Hematopoietic multipotent progenitor cell treated with erythropoietin and hydrocortisone succinate and interleukin-3 and kit ligand, for 6 days (in vitro differentiated cells): ENCODE results near the gene ACSL3.
"Not testable (repeated sequence)": the region's sequence is repeated elsewhere in the genome, so short reads cannot be mapped to it uniquely, and the experiment has no call there.

Source experiments
- DNase-seq: peaks from one replicate; pipeline ENCODE4 v3.0.0-alpha.2; 2015

ACSL3 gene

GRCh38 chr2:222915092-222915957, 54.5 kb downstream of the ACSL3 start:
- DNase-seq: peak; percentile 37

DNA sequence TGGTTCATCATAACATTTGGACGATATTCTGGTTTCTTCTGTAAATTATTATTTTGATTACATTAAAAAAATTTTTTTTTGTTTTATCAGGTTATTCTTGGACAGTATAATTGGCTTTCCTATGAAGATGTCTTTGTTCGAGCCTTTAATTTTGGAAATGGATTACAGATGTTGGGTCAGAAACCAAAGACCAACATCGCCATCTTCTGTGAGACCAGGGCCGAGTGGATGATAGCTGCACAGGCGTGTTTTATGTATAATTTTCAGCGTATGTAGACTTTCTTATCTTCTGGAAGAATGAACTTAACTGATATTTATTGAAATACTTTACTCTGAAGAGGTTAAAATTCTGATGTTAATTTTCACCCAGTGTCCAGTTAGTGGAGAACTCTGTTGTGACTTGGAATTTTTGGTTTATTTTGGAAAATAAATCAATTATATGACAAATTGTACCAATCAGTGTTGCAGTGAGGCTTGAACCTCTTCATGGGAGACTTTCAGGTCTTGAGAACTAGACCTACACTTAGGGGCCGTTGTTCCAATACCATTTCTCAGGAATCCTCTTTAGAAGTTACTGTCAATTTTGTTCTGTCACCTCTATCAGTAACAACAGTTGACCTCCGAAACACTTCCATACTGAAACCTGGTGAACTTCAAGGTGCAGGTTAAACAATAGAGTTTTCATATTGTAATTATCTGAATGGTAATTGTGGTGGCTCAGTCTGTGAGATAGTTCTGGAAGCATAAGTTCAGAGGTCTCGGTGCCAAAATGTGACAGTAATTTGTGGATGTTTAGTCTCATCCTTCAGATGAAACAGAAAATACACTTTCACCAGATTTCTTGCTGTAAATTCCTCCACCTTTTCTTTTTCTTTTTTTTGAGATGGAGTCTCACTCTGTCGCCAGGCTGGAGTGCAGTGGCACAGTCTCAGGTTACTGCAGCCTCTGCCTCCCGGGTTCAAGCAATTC, 55.7 kb downstream of the ACSL3 start:
- no peak for DNase-seq

GRCh38 chr2:222917212-222917611, 56.4 kb downstream of the ACSL3 start:
- not testable (repeated sequence) for DNase-seq

DNA sequence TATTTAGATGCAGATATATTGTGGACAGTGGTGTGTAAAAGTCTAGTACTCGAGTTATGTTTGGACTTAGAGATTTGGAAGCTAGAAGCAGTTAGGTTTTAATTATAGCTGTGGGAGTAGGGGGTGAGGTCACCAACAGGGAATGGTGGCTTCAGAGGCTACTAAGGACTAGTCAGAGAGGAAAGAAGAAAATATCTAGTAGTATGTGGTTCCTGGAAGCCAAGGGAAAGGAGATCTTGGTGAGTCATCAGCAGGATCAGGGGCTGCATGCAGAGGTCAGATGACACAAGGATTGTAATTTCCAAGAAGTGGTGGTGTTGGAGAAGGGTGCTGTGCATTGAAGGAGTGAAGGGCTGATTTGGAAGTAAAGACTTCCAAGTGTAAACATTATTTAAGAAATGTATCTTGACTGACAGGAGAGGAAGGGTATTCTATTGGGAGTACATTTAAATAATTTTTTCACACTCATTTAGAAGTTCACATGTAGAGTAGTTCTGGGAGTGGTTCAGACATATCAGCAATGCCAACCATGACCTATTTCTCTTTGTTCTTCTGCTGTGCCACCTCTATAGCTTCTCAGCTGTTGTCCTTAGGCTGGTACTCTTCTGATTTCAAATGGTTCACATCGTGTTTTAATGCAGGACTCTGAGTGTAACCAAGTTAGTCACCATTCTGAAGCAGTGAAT, 59.1 kb downstream of the ACSL3 start:
- no peak for DNase-seq

DNA sequence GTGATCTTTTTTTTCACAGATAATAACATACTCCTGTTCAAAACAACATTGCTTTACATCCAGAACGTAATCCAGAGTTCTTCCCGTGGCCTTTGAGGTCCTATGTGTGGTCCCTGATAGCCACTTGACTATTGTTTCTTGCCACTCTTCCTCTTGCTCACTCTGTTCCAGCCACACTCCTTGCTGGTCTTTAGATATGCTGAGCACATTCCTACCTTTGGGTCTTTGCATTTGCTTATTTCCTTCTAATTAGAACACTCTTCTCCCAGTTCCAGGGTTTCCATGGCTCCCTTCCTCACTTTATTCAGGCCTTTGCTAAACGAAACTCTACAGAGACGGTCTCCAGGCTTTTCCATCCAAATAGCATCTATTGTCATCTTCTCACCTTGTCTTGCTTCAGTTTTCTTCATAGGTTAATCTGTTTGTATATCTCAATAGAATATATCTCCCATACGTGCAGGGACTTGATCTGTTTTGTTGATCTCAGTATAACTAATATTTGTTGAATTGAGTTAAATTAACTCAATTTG, 59.9 kb downstream of the ACSL3 start:
- DNase-seq: no peak

GRCh38 chr2:222922019-222922800, 61.4 kb downstream of the ACSL3 start:
- DNase-seq: no peak

GRCh38 chr2:222926915-222927314, 66.1 kb downstream of the ACSL3 start:
- DNase-seq: no peak

DNA sequence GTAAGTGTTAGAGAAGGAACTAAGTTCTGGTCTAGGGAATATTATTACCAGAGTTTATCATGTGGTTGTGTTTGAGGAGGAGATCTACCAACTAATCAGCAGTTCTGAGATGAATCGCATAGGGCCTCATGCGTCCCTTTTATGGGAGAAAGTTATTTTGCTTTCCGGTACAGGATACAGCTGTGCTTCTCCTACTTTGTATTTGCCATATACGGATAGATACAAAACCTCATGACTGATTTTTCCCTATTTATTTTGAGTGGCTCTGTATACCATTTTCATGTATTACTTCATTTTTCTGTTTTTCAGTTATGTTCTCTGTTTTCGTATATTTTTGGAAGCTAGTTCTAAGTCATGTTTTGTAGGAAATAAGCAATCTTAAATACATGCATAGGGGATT, 66.8 kb downstream of the ACSL3 start:
- DNase-seq: no peak

GRCh38 chr2:222928335-222928734, 67.5 kb downstream of the ACSL3 start:
- DNase-seq: no peak

DNA sequence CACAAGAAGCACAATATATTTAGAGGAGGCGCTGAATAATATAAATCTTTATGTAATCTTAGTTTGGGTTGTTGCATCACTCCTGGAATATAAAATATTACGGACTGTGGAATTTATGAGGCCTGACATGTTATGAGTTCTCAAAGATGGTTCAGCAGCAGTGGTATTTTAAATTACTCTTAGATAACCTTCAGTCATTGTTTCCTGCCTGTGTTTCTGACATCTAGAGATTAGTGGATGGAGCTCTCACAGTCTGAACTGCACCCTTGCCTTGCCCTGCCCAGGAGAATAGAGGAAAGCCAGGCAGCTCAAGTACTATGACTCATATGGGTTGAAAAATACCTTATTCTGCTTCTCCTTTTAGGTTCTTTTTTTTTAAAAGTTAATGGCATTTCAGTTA, 70.0 kb downstream of the ACSL3 start:
- DNase-seq: no peak

GRCh38 chr2:222931659-222932058, 70.8 kb downstream of the ACSL3 start:
- DNase-seq: no peak

- no peak for DNase-seq
Measured at GRCh38 chr2:222933458-222933857, 72.6 kb downstream of the ACSL3 start.

DNA sequence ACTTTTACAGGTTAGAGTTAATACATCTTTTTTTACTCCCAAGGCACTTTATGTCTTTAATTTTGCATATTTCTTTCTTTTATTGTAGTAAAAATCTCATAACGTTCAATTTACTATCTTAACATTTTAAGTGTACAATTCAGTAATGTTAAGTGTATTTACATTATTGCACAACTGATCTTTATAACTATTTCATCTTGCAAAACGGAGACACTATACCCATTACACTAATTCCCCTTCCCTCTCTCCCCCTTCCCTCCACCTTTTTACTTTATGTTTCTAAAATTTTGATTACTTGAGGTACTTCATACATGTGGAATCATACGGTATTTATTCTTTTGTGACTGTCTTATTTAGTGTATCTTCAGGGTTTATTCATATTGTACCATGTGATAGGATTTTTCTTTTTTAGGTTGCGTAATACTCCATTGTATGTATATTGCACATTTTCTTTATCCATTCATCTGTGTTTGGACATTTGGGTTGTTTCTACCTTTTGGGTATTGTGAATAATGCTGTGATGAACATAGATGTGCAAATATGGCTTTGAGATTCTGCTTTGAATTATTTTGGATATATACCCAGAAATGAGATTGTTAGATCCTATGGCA, 75.0 kb downstream of the ACSL3 start:
- no peak for DNase-seq

DNA sequence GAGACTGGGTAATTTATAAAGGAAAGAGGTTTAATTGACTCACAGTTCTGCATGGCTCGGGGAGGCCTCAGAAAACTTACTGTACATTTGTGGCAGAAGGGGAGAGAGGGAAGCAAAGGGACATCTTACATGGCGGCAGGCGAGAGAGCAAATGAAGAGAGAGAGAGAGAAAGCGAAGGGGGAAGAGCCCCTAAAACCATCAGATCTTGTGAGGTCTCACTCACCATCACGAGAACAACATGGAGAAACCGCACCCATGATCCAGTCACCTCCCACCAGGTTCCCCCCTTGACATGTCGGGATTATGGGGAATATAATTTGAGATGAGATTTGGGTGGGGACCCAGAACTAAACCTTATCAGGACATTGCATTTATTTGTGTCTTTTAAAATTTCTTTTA, 75.9 kb downstream of the ACSL3 start:
- no peak for DNase-seq

DNA sequence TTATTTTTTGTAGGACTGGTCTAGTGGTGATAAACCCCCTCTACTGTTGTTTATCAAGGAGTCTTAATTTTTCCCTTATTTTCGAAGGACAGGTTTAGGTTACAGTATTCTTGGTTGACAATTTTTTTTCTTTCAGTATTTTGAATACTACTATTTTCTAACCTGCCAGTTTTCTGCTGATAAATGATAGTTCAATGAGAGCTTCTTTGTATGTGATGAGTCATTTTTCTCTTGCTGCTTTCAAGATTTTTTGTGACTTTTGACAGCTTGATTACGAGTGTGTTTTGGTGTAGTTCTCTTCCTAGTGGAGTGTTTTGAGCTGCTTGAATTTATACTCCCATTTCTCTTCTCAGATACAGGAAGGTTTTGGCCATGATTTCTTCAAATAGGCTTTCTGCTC, 77.5 kb downstream of the ACSL3 start:
- DNase-seq: no peak

DNA sequence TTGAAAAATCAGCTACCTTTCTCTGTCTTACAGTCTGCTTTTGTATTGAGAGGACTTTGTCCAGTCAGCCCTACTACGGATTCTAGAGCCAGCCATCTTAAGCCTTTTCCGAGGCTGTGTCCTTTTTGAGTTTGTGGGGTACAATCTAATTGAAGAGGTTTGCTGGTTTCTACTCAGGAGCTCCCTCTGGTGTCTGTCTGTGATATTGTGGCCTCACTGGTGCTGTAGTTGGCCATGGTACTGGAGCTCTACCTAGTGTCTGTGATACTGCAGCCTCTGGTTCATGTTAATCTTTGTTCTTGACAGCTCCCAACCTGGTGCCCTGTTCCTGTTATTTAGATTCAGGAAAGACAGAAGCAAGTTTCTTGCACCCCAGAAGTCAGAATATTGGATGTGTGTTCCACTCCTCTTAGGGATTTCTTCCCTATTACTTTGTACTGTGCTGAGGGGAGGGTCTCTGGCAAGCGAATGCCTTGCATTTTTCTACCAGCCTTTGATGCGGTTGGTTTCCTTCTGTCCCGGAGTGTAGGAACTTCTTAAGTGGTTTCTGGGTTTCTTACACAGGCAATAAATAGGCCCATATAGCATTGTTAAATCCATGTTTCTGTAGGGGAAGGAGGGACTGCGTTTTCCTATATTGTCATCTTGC, 78.5 kb downstream of the ACSL3 start:
- peak; percentile 83 for DNase-seq

DNA sequence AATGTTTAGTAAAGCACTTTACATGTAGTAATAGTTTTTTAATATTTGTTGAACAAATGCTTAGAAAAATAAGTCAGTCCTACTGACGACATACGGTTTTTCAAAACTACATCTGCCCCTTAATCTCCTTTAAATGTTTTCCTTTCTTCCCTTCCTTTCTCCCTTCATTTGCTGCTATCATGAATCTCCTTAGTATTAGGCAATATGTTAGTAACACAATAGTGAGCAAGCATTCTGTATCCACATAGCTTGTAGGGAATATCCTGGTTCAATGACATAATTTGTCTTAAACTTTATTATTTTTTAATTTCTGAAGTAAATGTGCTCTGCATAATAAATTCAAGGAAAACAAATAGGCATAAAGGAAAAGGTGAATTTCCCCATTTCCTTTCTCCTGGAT, 79.1 kb downstream of the ACSL3 start:
- DNase-seq: no peak

DNA sequence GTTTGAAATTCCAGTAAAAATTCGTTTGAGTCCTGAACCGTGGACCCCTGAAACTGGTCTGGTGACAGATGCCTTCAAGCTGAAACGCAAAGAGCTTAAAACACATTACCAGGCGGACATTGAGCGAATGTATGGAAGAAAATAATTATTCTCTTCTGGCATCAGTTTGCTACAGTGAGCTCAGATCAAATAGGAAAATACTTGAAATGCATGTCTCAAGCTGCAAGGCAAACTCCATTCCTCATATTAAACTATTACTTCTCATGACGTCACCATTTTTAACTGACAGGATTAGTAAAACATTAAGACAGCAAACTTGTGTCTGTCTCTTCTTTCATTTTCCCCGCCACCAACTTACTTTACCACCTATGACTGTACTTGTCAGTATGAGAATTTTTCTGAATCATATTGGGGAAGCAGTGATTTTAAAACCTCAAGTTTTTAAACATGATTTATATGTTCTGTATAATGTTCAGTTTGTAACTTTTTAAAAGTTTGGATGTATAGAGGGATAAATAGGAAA, 80.7 kb downstream of the ACSL3 start:
- DNase-seq: no peak

DNA sequence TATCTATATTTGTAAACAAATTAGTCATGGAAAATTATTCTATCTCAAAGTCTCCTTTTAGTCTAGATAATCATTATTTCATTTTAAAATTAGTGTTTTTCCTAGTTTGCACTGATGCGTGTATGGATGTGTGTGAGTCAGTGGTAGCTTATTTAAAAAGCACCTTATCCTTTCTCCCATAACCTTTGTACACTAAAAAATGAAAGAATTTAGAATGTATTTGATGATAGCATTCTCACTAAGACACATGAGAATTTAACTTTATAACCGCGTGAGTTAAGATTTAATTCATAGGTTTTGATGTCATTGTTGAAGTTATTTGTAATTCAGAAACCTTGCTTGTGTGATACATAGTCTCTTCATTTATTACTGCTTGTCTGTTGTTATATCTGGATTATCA, 81.7 kb downstream of the ACSL3 start:
- DNase-seq: no peak

- no peak for DNase-seq
Measured at GRCh38 chr2:222942977-222943376, 82.1 kb downstream of the ACSL3 start.

GRCh38 chr2:222943820-222944219, 83.0 kb downstream of the ACSL3 start:
- DNase-seq: no peak
